Choroid plexus epithelial cell (primary cell): ENCODE data around the gene NSA2.
"Not testable (repeated sequence)": the region's sequence is repeated elsewhere in the genome, so short reads cannot be mapped to it uniquely, and the experiment has no call there.

ENCODE experiments used
- DNase-seq: peaks from one replicate; pipeline ENCODE4 v3.0.0-alpha.2; 2010; ENCODE audit warnings: low read depth
- H3K4me3 ChIP-seq: 2 replicates; pipeline ENCODE4 v1.5.1; 2011; ENCODE audit warnings: low read depth, mild to moderate bottlenecking, control low read depth, low read length, moderate library complexity
- TF ChIP-seq, protein P1 (sequence below): conservative IDR thresholded peaks from 2 replicates; pipeline ENCODE4 v1.5.1; 2011; ENCODE audit warnings: low read depth, mild to moderate bottlenecking, control low read depth, inconsistent platforms, low read length, moderate library complexity

The NSA2 gene

DNA sequence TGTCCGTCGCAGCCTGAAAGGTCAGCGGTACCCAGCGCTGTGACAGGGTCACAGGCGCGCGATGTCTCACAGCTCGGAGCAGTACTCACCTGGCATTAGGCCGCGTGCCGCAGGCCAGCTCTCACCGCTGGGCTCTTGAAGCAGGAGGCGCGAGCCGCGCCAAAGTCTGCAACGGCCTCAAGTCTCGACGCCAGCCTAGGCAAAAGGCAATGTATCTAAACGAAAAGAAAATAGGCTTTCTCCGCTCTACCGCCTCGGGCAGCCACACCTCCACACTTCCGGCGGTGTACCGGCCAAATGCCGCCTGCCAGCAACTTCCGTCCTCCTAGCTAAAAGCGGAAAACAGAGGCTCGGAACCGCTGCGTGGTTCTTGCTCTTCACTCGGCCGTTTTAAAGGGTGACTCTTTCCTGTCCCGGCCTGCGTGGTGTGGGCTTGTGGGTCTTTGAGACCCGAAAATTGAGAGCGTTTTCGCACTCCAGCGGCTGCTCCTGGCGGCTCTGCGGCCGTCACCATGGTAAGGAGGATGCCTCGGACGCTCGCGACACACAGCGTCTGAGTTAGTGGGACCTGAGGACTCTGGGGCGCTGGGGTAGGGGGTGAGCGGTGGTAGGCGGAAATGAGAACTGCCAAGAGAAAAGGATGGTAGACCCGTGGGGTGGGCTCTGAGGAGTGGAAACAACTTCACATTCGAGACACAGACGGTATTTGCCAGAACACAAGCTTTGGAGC is at the start of gene NSA2, which contains the start of gene GFM2:
TSS of gene NSA2 (plus strand) at position 401 of the 730 bp plus-strand sequence. CDS start at position 513, 112 bp downstream.
TSS of gene GFM2 (minus strand) at position 269 of the 730 bp plus-strand sequence. CDS start 3,375 bp downstream, outside the sequence.
- DNase-seq = peak; percentile 95
- peak within 1 kb of the TSS; percentile 98 for H3K4me3 ChIP-seq
- TF ChIP-seq, protein P1, sequence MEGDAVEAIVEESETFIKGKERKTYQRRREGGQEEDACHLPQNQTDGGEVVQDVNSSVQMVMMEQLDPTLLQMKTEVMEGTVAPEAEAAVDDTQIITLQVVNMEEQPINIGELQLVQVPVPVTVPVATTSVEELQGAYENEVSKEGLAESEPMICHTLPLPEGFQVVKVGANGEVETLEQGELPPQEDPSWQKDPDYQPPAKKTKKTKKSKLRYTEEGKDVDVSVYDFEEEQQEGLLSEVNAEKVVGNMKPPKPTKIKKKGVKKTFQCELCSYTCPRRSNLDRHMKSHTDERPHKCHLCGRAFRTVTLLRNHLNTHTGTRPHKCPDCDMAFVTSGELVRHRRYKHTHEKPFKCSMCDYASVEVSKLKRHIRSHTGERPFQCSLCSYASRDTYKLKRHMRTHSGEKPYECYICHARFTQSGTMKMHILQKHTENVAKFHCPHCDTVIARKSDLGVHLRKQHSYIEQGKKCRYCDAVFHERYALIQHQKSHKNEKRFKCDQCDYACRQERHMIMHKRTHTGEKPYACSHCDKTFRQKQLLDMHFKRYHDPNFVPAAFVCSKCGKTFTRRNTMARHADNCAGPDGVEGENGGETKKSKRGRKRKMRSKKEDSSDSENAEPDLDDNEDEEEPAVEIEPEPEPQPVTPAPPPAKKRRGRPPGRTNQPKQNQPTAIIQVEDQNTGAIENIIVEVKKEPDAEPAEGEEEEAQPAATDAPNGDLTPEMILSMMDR = no peak

DNA sequence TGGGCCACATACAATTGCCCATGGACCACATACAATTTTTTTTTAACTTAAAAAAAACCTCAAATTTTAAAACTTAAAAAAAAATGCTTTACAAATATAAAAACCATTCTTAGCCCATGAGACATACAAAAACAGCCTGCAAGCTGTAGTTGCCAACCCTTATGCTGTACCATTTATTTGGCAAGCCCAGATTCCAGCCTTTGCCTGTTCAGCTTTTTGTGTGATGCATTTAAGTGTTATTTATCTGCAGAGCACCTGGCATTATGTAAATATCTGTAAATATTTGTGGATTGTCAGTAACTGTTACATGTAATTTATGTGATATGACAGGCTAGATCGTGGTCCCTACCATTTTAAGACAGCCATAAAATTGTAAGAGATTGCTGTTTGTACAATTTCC is 49.5 kb upstream of the NSA2 start:
- TF ChIP-seq, protein P1 = no peak
- no peak for DNase-seq
- H3K4me3 ChIP-seq = no peak overlapping the region

DNA sequence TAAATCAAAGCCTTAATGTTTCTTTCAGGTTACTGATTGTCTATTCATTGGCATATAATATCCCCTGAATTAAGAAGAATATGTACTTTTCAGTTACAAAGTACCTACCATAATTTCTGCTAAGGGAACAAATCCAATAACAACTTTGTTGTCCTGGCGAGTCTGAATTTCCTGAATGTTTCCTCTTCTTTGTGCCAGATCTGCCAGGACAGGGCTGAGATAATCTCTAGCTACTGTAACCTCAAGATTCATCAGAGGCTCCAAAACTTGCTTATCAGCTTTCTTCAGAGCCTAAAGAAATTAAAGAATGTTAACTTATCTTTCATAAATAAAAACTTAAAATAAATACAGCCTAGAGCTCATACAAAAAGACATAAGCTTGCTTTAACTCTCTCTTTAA is 44.8 kb upstream of the NSA2 start:
- no peak overlapping the region for H3K4me3 ChIP-seq
- TF ChIP-seq, protein P1 = no peak
- DNase-seq = no peak

DNA sequence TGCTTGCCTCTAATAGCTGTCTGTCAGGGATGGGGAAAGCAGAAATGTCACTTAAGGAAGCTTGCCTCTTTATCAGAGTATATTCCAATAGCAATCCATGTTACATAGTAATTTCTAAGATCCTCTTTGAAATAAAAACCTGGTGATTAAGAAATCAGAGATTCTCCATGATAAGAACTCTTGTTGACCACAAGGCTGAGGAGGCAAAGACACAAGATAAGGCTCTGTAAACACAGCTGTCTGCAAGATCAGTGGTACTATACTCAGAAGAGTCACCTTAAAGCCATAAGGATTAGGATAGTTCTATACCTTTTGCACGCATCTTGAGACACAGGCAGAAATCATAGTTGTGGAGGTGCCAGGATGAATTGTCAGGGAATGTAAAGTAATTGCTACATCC is 41.7 kb upstream of the NSA2 start:
- peak; percentile 9 for DNase-seq
- H3K4me3 ChIP-seq = no peak overlapping the region
- TF ChIP-seq, protein P1 = no peak

DNA sequence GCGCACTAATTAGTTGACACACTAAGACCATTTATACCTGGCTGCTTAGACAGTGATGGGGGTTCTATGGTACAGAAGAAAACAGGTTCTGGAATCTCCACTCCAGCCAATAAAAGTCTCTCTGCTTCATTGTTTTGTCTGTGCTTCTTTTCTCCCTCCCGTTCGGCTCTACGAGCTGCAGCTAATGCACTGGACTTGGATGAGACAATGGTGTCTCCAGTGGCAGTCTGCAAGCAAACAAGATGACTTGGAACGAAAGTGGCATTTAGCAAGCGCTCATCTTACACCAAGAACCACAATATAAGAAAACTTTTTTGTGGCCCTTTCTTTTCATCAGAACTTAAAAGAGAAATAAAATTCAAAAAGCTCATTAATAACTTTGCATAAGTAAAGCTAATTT is 30.3 kb upstream of the NSA2 start:
- no peak for DNase-seq
- H3K4me3 ChIP-seq = no peak overlapping the region
- TF ChIP-seq, protein P1 = no peak

DNA sequence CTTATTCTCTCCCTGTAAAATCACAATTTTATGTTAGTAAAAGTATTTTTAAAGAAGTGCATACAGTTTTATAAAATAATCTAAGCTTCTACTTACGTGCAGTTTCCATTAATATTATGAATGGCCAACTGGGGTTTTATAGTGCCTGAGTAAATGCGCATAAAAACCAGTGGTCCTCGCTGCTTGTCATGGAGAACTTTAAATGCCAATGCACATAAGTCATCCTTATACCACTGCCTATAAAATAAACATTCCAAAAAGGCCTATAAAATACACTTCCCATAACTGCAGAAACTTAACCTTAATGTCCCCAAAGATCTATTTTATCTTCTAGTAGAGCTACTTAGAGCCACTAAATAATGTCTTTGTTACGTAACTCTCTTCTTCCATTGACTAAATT is 28.6 kb upstream of the NSA2 start:
- TF ChIP-seq, protein P1 = no peak
- DNase-seq = no peak

DNA sequence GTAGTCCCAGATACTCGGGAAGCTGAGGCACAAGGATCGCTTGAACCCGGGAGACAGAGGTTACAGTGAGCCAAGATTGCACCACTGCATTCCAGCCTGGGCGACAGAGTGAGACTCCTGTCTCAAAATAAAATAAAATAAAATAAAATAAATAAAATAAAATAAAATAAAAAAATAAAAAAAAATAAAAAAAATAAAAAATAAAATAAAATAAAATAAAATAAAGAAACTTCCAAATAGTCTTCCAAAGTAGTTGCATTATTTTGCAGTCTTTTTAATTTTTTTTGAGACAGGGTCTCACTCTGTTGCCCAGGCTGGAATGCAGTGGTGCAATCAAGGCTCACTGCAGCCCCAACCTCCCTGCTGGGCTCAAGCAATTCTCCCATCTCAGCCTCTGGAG is 18.3 kb upstream of the NSA2 start:
- not testable (repeated sequence) for H3K4me3 ChIP-seq, DNase-seq

More for the DNA sequence above, 28.6 kb upstream of the NSA2 start:
- H3K4me3 ChIP-seq = no peak overlapping the region
